ENCODE measurements around the gene PDE4D. TPM values are rescaled to one million over a fixed set of nuclear protein-coding genes. Genes with fewer than 3 reads are reported as not detected.

PDE4D gene
- total and polyA plus RNA-seq, 2 experiments from 2014 or later = 4.3 to 9.7 TPM

DNA sequence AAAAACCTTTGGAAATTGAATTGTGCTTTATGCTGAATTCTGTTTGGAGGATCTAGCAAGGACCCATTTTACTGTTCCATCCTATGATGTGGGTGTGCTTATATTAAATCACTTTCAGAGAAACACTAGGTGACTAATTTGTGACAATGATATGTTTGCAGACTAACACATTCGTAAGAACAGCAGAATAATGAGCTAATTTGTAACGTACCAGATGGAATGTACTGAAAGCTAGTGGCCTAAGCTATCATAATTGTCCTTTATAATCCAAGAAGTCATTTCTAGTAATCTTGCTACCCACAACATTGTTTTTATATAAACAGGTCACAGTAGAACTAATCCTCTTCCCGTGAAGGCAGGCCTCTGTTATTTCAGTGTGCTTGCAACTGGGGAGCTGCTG is 292.5 kb downstream of the PDE4D start:
- no peak overlapping the region for H2AFZ ChIP-seq
- H3K79me2 ChIP-seq (ENCODE audit: insufficient read depth) = no peaks in the 10 kb centered on the region
- H3F3A ChIP-seq (ENCODE audit: insufficient read depth) = peaks cover 11% of the 10 kb centered on the region
- no peak for DNase-seq
- H3K4me3 ChIP-seq = no peak overlapping the region
- TF ChIP-seq EZH2phosphoT487 (IDR thresholded peaks at IDR 0.05; ENCODE audit: insufficient read depth, low read depth) = no peak
- TF ChIP-seq EZH2 (IDR thresholded peaks at IDR 0.05; ENCODE audit: insufficient read depth, poor library complexity, severe bottlenecking) = no peak
- no peak overlapping the region for H3K27ac ChIP-seq
- H4K20me1 ChIP-seq (ENCODE audit: insufficient read depth) = no peaks in the 10 kb centered on the region
- 94 to 95% methylated on average over 3 of the region's 3 CpGs for WGBS, 2 experiments (ENCODE audit: low coverage in 1 of 2, low lambda C conversion rate in 2 of 2, missing lambda C conversion rate in 2 of 2)
- in situ Hi-C loops (cut with MboI) = no loop called here
- H3K9me2 ChIP-seq (ENCODE audit: insufficient read depth) = no peaks in the 10 kb centered on the region
- H3K27me3 ChIP-seq (replicated peaks; ENCODE audit: insufficient read depth) = no peaks in the 10 kb centered on the region
- H3K9me3 ChIP-seq (ENCODE audit: low read depth) = no peaks in the 10 kb centered on the region
- no peak overlapping the region for H3K9ac ChIP-seq
- H3K36me3 ChIP-seq (ENCODE audit: low read depth) = no peaks in the 10 kb centered on the region
- no peak overlapping the region for H3K4me2 ChIP-seq (ENCODE audit: unreplicated experiment)
- H3K4me1 ChIP-seq (ENCODE audit: insufficient read depth) = peaks cover 21% of the 10 kb centered on the region

DNA sequence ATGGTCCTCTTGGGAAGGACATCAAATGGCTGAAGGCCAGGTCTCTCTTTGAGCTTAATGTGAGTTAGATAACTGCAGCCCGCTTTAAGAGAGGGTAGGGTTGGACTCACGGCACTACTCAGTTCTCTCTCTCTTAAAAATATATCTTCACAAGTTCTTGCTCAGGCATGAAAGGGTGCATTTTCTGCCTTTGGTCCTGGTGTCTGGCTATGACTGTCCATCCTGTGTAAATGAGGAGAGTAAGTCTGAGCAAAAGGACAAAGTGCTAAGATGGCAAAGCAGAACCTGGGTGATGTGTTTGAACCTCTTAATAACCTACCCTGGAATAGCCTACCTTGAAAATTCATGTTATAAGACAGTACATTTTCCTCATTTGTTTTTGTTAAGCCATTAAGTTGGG is 293.4 kb downstream of the PDE4D start:
- H2AFZ ChIP-seq = no peak overlapping the region

DNA sequence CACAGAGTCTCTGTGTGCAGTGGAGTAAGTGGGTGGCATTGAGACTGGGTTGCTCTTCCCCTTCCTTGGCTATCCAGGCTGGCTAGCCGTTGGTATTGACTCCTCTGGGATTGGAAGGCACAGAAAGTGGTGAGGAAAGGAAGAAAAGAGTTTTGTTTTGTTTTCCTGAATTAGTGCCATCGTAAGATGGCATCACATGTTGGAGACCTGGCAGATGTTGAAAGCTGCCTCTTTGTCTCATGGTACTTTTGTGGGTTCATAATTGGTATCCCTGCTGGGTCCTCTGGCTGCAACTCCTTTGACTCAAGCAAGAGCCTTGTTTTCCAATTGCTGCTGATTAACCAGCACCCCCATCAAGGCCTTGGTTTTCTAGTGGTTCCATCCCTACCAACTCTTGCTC is 293.8 kb downstream of the PDE4D start:
- Histone ChIP-seq H3K27me3 (replicated peaks; ENCODE audit: insufficient read depth) (no peaks in the 10 kb centered on the region), H3F3A (ENCODE audit: insufficient read depth) (peaks cover 11% of the 10 kb centered on the region), H3K27ac (no peak overlapping the region), H3K4me3 (no peak overlapping the region), H3K36me3 (ENCODE audit: low read depth) (no peaks in the 10 kb centered on the region), H4K20me1 (ENCODE audit: insufficient read depth) (no peaks in the 10 kb centered on the region), H3K4me2 (ENCODE audit: unreplicated experiment) (no peak overlapping the region), H2AFZ (no peak overlapping the region), H3K79me2 (ENCODE audit: insufficient read depth) (no peaks in the 10 kb centered on the region), H3K4me1 (ENCODE audit: insufficient read depth) (peaks cover 21% of the 10 kb centered on the region), H3K9me2 (ENCODE audit: insufficient read depth) (no peaks in the 10 kb centered on the region), H3K9me3 (ENCODE audit: low read depth) (no peaks in the 10 kb centered on the region), H3K9ac (no peak overlapping the region)
- in situ Hi-C loops (cut with MboI) = no loop called here
- 95 to 98% methylated on average over 2 of the region's 2 CpGs for WGBS, 2 experiments (ENCODE audit: low coverage in 1 of 2, low lambda C conversion rate in 2 of 2, missing lambda C conversion rate in 2 of 2)
- TF ChIP-seq EZH2phosphoT487 (IDR thresholded peaks at IDR 0.05; ENCODE audit: insufficient read depth, low read depth) (no peak), EZH2 (IDR thresholded peaks at IDR 0.05; ENCODE audit: insufficient read depth, poor library complexity, severe bottlenecking) (no peak)
- no peak for DNase-seq

More for the DNA sequence above, 293.4 kb downstream of the PDE4D start:
- in situ Hi-C loops (cut with MboI) = no loop called here
- 98 to 100% methylated on average over 2 of the region's 2 CpGs for WGBS, 2 experiments (ENCODE audit: low coverage in 1 of 2, low lambda C conversion rate in 2 of 2, missing lambda C conversion rate in 2 of 2)
- H4K20me1 ChIP-seq (ENCODE audit: insufficient read depth) = no peaks in the 10 kb centered on the region
- no peaks in the 10 kb centered on the region for H3K79me2 ChIP-seq (ENCODE audit: insufficient read depth)
- no peak overlapping the region for H3K4me2 ChIP-seq (ENCODE audit: unreplicated experiment)
- H3F3A ChIP-seq (ENCODE audit: insufficient read depth) = peaks cover 11% of the 10 kb centered on the region
- H3K4me3 ChIP-seq = no peak overlapping the region
- H3K9me2 ChIP-seq (ENCODE audit: insufficient read depth) = no peaks in the 10 kb centered on the region
- DNase-seq = no peak
- no peaks in the 10 kb centered on the region for H3K27me3 ChIP-seq (replicated peaks; ENCODE audit: insufficient read depth)
- no peaks in the 10 kb centered on the region for H3K9me3 ChIP-seq (ENCODE audit: low read depth)
- peaks cover 21% of the 10 kb centered on the region for H3K4me1 ChIP-seq (ENCODE audit: insufficient read depth)
- no peak overlapping the region for H3K9ac ChIP-seq
- H3K27ac ChIP-seq = no peak overlapping the region
- TF ChIP-seq EZH2 (IDR thresholded peaks at IDR 0.05; ENCODE audit: insufficient read depth, poor library complexity, severe bottlenecking) = no peak
- no peak for TF ChIP-seq EZH2phosphoT487 (IDR thresholded peaks at IDR 0.05; ENCODE audit: insufficient read depth, low read depth)
- no peaks in the 10 kb centered on the region for H3K36me3 ChIP-seq (ENCODE audit: low read depth)

DNA sequence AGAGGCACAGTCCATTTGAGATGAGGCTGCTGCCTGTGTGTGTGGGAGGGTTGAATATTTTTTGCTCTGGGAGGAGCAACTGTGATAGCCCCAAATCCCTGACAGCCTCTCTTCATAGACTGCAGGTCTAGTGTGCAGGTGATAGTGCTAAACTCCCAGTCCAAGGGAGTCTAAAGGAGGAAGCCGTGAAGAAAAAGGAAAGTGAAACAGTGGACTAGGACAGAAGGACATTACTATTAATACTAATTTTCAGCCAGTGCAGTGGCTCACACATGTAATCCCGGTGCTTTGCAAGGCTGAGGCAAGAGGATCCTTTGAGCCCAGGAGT is 295.0 kb downstream of the PDE4D start:
- WGBS, 2 experiments (ENCODE audit: low coverage in 1 of 2, low lambda C conversion rate in 2 of 2, missing lambda C conversion rate in 2 of 2) = 0 to 3% methylated on average over 2 of the region's 2 CpGs
- in situ Hi-C loops (cut with MboI) = no loop called here

More for the DNA sequence above, 295.0 kb downstream of the PDE4D start:
- peaks cover 21% of the 10 kb centered on the region for H3K4me1 ChIP-seq (ENCODE audit: insufficient read depth)
- peak overlapping the region; percentile 65 for H3K4me2 ChIP-seq (ENCODE audit: unreplicated experiment)
- no peaks in the 10 kb centered on the region for H3K27me3 ChIP-seq (replicated peaks; ENCODE audit: insufficient read depth)
- H3F3A ChIP-seq (ENCODE audit: insufficient read depth) = peaks cover 11% of the 10 kb centered on the region
- no peaks in the 10 kb centered on the region for H4K20me1 ChIP-seq (ENCODE audit: insufficient read depth)
- H3K9ac ChIP-seq = peak overlapping the region; percentile 31; the same call in 1 of the 2 replicates
- no peaks in the 10 kb centered on the region for H3K9me2 ChIP-seq (ENCODE audit: insufficient read depth)
- peak overlapping the region; percentile 85 for H2AFZ ChIP-seq
- peak overlapping the region; percentile 58 for H3K4me3 ChIP-seq
- TF ChIP-seq EZH2phosphoT487 (IDR thresholded peaks at IDR 0.05; ENCODE audit: insufficient read depth, low read depth) (no peak), EZH2 (IDR thresholded peaks at IDR 0.05; ENCODE audit: insufficient read depth, poor library complexity, severe bottlenecking) (no peak)
- H3K79me2 ChIP-seq (ENCODE audit: insufficient read depth) = no peaks in the 10 kb centered on the region
- H3K9me3 ChIP-seq (ENCODE audit: low read depth) = no peaks in the 10 kb centered on the region
- DNase-seq = peak; percentile 18
- no peak overlapping the region for H3K27ac ChIP-seq
- no peaks in the 10 kb centered on the region for H3K36me3 ChIP-seq (ENCODE audit: low read depth)

Measured in GM23248 (cell line).